ENCODE measurements around the gene FAM3A.

- TF ChIP-seq GATA2 (IDR thresholded peaks at IDR 0.05; ENCODE audit: low read depth, low read length): no peak
- no peak for TF ChIP-seq GATA3 (IDR thresholded peaks at IDR 0.05; ENCODE audit: low read depth, low read length)
Observed at GRCh38 chrX:154502098-154502497, 13.9 kb downstream of the FAM3A start.
